OCI-LY7 (cell line): Measurements from ENCODE around the gene SPTBN4. TPM values are rescaled to one million over a fixed set of nuclear protein-coding genes. Genes with fewer than 3 reads are reported as not detected.

Experiments
- BruUV-seq: library from RNA; stranded (reverse); fragments of 400-500 nt; replicated peaks from 2 replicates; lab custom pipeline; 2021; lab: Mats Ljungman, UMichigan
- CTCF ChIA-PET: fragments of 300-600 bp; sonication (Branson Sonifier 250); formaldehyde crosslinking; loops from one replicate; lab custom pipeline; 2022; ENCODE audit warnings: antibody characterized with exemption; ENCODE audit not compliant: unreplicated experiment; lab: Charles Lee
- POLR2A ChIA-PET: fragments of 300-600 bp; sonication (Branson Sonifier 250); formaldehyde crosslinking; loops from one replicate; lab custom pipeline; 2022; ENCODE audit warnings: antibody characterized with exemption; lab: Charles Lee
- DNase-seq: peaks from one replicate; pipeline ENCODE4 v3.0.0-alpha.2; 2015; ENCODE audit warnings: low spot score
- H2AFZ ChIP-seq: fragments of 200-600 bp; sonication (generic), shearing (Covaris generic); 2 replicates; pipeline ENCODE4 v1.6.1; 2014; ENCODE audit warnings: mild to moderate bottlenecking, antibody characterized with exemption, low read length, moderate library complexity
- H3K27ac ChIP-seq: fragments of 200-600 bp; sonication (generic); 2 replicates; pipeline ENCODE4 v1.5.1; 2014; ENCODE audit warnings: mixed run types, low read depth, mild to moderate bottlenecking, moderate library complexity, low read length, inconsistent platforms; ENCODE audit not compliant: poor library complexity, severe bottlenecking
- H3K36me3 ChIP-seq: fragments of 200-600 bp; sonication (generic); 2 replicates; pipeline ENCODE4 v1.6.1; 2014; ENCODE audit warnings: mild to moderate bottlenecking, antibody characterized with exemption, low read length, moderate library complexity, mixed read lengths; ENCODE audit not compliant: insufficient read depth
- H3K4me1 ChIP-seq: fragments of 200-600 bp; sonication (generic); 2 replicates; pipeline ENCODE4 v1.5.1; 2014; ENCODE audit warnings: mild to moderate bottlenecking, low read length; ENCODE audit not compliant: insufficient read depth, poor library complexity, severe bottlenecking
- H3K4me2 ChIP-seq: fragments of 200-600 bp; sonication (generic); 2 replicates; pipeline ENCODE4 v1.6.1; 2014; ENCODE audit warnings: mild to moderate bottlenecking, low read length
- H3K4me3 ChIP-seq: fragments of 200-600 bp; sonication (generic); 2 replicates; pipeline ENCODE4 v1.5.1; 2014; ENCODE audit warnings: mild to moderate bottlenecking, low read depth, low read length; ENCODE audit not compliant: poor library complexity, severe bottlenecking
- H3K79me2 ChIP-seq: fragments of 200-600 bp; sonication (generic); 2 replicates; pipeline ENCODE4 v1.6.1; 2016; ENCODE audit warnings: low read depth, mild to moderate bottlenecking, low read length, moderate library complexity, mixed read lengths; ENCODE audit not compliant: insufficient read depth
- H3K9me2 ChIP-seq: fragments of 200-600 bp; sonication (generic); 2 replicates; pipeline ENCODE4 v1.6.1; 2016; ENCODE audit warnings: mild to moderate bottlenecking, low read length, mixed read lengths; ENCODE audit not compliant: insufficient read depth
- H3K9me3 ChIP-seq: fragments of 200-600 bp; sonication (generic); 2 replicates; pipeline ENCODE4 v1.6.1; 2014; ENCODE audit warnings: mild to moderate bottlenecking, mixed run types, low read length, mixed read lengths
- H4K20me1 ChIP-seq: fragments of 200-600 bp; sonication (generic); 2 replicates; pipeline ENCODE4 v1.6.1; 2014; ENCODE audit warnings: mild to moderate bottlenecking, antibody characterized with exemption, low read length, moderate library complexity, mixed read lengths; ENCODE audit not compliant: insufficient read depth
- EZH2phosphoT487 ChIP-seq: fragments of 200-600 bp; sonication (generic); IDR thresholded peaks from 2 replicates; pipeline ENCODE4 v1.6.1; 2018; ENCODE audit warnings: low read depth, borderline replicate concordance, mild to moderate bottlenecking, mixed run types, antibody characterized with exemption, low read length, moderate library complexity, mixed read lengths
- intact Hi-C: fragments of 100-400 bp; cut with micrococcal nuclease; formaldehyde crosslinking; loops from one replicate; pipeline ENCODE4 v1.10.0; 2022; ENCODE audit not compliant: unreplicated experiment
- total RNA-seq, 2 experiments: library from RNA; depleted of rRNA in 1 of 2; stranded (reverse); fragments of >200 nt in 1 of 2; shearing (Covaris generic) in 1 of 2; gene quantifications; 2 replicates each; pipeline ENCODE4 v1.2.3, GENCODE V29; 2014 to 2022
- TF ChIP-seq, protein P1 (sequence below): fragments of 200-600 bp; sonication (generic); conservative IDR thresholded peaks from 2 replicates; pipeline ENCODE4 v1.5.1; 2014; ENCODE audit warnings: mild to moderate bottlenecking, antibody characterized with exemption, low read length, moderate library complexity, mixed read lengths

SPTBN4 gene
- total RNA-seq, 2 experiments from 2014 or later = 4.1 to 6.3 TPM

DNA sequence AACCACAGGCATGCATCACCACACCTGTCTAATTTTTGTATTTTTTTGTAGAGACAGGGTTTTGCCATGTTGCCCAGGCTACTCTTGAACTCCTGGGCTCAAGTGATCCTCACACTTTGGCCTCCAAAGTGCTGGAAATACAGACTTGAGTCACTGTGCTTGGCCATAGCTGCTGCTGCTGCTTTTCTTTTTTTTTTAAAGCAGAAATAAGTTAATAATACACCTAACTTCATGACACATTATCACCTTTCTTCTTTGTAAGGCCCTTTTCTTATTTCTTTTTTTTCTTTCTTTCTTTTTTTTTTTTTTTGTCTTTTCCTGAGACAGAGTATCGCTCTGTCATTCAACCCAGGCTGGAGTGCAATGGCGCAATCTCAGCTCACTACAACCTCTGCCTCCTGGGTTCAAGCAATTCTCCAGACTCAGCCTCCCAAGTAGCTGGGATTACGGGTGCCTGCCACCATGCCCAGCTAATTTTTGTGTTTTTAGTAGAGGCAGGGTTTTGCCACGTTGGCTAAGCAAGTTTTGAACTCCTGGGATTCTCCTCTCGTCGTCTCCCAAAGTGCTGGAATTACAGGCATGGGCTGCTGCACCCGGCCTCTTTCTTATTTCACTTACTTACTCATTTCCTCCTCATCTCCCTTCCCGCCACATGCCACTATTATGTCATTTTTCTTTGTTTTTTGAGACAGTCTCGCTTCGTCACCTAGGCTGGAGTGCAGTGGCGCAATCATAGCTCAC is 118.6 kb downstream of the SPTBN4 start:
- Histone ChIP-seq H3K9me3 (no peaks in the 10 kb centered on the region), H3K4me1 (no peaks in the 10 kb centered on the region), H3K79me2 (no peaks in the 10 kb centered on the region), H2AFZ (no peak overlapping the region), H3K4me2 (no peak overlapping the region), H3K27ac (no peak overlapping the region), H4K20me1 (no peaks in the 10 kb centered on the region), H3K9me2 (no peaks in the 10 kb centered on the region), H3K4me3 (no peak overlapping the region), H3K36me3 (peaks cover 27% of the 10 kb centered on the region)
- intact Hi-C loops = no loop called here
- CTCF ChIA-PET = no interaction called here
- POLR2A ChIA-PET = no interaction called here
- BruUV-seq = no TSS peak
- DNase-seq = no peak
- TF ChIP-seq, protein P1, sequence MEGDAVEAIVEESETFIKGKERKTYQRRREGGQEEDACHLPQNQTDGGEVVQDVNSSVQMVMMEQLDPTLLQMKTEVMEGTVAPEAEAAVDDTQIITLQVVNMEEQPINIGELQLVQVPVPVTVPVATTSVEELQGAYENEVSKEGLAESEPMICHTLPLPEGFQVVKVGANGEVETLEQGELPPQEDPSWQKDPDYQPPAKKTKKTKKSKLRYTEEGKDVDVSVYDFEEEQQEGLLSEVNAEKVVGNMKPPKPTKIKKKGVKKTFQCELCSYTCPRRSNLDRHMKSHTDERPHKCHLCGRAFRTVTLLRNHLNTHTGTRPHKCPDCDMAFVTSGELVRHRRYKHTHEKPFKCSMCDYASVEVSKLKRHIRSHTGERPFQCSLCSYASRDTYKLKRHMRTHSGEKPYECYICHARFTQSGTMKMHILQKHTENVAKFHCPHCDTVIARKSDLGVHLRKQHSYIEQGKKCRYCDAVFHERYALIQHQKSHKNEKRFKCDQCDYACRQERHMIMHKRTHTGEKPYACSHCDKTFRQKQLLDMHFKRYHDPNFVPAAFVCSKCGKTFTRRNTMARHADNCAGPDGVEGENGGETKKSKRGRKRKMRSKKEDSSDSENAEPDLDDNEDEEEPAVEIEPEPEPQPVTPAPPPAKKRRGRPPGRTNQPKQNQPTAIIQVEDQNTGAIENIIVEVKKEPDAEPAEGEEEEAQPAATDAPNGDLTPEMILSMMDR = no peak
- no peak for TF ChIP-seq EZH2phosphoT487

DNA sequence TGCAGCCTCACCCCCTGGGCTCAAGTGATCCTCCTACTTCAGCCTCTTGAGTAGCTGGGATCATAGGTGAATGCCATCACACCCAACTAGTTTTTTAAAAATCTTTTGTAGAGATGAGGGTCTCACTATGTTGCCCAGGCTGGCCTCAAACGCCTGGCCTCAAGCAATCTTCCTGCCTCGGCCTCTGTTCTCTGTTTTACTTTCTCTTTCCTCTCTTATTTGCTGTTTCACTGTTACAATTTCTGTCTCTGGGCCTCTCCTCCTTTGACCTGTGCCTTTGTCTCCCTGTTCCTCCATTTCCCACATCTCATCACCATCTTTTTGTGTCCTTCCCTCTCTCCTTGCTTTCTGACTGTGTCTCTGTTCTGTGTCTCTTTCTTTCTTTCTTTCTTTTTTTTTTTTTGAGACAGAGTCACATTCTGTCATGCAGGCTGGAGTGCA is 119.2 kb downstream of the SPTBN4 start:
- Histone ChIP-seq H3K9me3 (no peaks in the 10 kb centered on the region), H3K36me3 (peaks cover 21% of the 10 kb centered on the region), H3K4me2 (no peak overlapping the region), H3K79me2 (no peaks in the 10 kb centered on the region), H3K4me3 (no peak overlapping the region), H2AFZ (no peak overlapping the region), H3K4me1 (no peaks in the 10 kb centered on the region), H4K20me1 (no peaks in the 10 kb centered on the region), H3K9me2 (no peaks in the 10 kb centered on the region), H3K27ac (no peak overlapping the region)
- DNase-seq = no peak
- BruUV-seq = no TSS peak
- ChIA-PET CTCF (no interaction called here), POLR2A (interaction anchor here (0.7 kb wide), 1 partner anchor 322 kb away, joined by 4 read pairs; no protein-coding TSS in a partner anchor)
- intact Hi-C loops = no loop called here
- TF ChIP-seq, protein P1 = no peak
- TF ChIP-seq EZH2phosphoT487 = no peak

DNA sequence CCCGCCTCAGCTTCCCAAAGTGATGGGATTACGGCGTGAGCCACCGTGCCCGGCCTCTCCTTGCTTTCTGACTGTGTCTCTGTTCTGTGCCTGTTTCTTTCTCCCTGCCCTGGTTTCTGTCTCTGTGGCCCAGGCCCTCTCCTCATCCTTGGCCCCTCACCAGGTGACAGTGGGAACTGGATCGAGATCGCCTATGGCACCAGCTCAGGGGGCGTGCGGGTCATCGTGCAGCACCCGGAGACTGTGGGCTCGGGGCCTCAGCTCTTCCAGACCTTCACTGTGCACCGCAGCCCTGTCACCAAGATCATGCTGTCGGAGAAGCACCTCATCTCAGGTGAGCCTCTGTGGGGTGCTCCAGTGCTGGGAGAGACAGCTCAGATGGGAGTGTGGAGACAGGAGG is 119.8 kb downstream of the SPTBN4 start:
- CTCF ChIA-PET = interaction anchor here (0.6 kb wide), 1 partner anchor 8 kb away, joined by 3 read pairs; no protein-coding TSS in a partner anchor
- POLR2A ChIA-PET = interaction anchor here (0.7 kb wide), 1 partner anchor 323 kb away, joined by 4 read pairs; no protein-coding TSS in a partner anchor
- Histone ChIP-seq H3K9me3 (no peaks in the 10 kb centered on the region), H3K27ac (no peak overlapping the region), H2AFZ (no peak overlapping the region), H3K4me1 (no peaks in the 10 kb centered on the region), H3K4me3 (no peak overlapping the region), H3K9me2 (no peaks in the 10 kb centered on the region), H4K20me1 (no peaks in the 10 kb centered on the region), H3K79me2 (no peaks in the 10 kb centered on the region), H3K4me2 (no peak overlapping the region), H3K36me3 (peaks cover 17% of the 10 kb centered on the region)
- intact Hi-C loops = no loop called here
- no TSS peak for BruUV-seq
- TF ChIP-seq EZH2phosphoT487 = no peak
- TF ChIP-seq, protein P1 = no peak
- no peak for DNase-seq
